Hepatocyte (in vitro differentiated cells): ENCODE data around the gene DMRT1. TPM values are rescaled to one million over a fixed set of nuclear protein-coding genes. Genes with fewer than 3 reads are reported as not detected.

Experiments used
- DNase-seq: peaks from one replicate; pipeline ENCODE4 v3.0.0-alpha.2; 2016; ENCODE audit warnings: low spot score
- H2AFZ ChIP-seq: fragments of 200-600 bp; sonication (generic); 2 replicates; pipeline ENCODE4 v1.6.0; 2016; ENCODE audit warnings: antibody characterized with exemption, mild to moderate bottlenecking
- H3K27ac ChIP-seq: fragments of 200-600 bp; sonication (generic); 2 replicates; pipeline ENCODE4 v1.5.1; 2016; ENCODE audit warnings: mild to moderate bottlenecking
- H3K27me3 ChIP-seq: fragments of 200-600 bp; sonication (generic); 2 replicates; pipeline ENCODE4 v1.6.1; 2016
- H3K36me3 ChIP-seq: fragments of 200-600 bp; sonication (generic); replicated peaks from 2 replicates; pipeline ENCODE4 v1.5.1; 2016; ENCODE audit warnings: low read depth; ENCODE audit not compliant: insufficient read depth
- H3K4me1 ChIP-seq: fragments of 200-600 bp; sonication (generic); 2 replicates; pipeline ENCODE4 v1.5.1; 2016; ENCODE audit warnings: mild to moderate bottlenecking, moderate library complexity; ENCODE audit not compliant: insufficient read depth
- H3K4me2 ChIP-seq: fragments of 200-600 bp; sonication (generic); 2 replicates; pipeline ENCODE4 v1.6.0; 2016
- H3K4me3 ChIP-seq: fragments of 200-600 bp; sonication (generic); 2 replicates; pipeline ENCODE4 v1.5.1; 2016; ENCODE audit warnings: mild to moderate bottlenecking
- H3K79me2 ChIP-seq: fragments of 200-600 bp; sonication (generic); 2 replicates; pipeline ENCODE4 v1.6.0; 2017; ENCODE audit warnings: mild to moderate bottlenecking
- H3K9me2 ChIP-seq: fragments of 200-600 bp; sonication (generic); replicated peaks from 2 replicates; pipeline ENCODE4 v1.6.0; 2017; ENCODE audit warnings: mild to moderate bottlenecking; ENCODE audit not compliant: insufficient read depth
- H3K9me3 ChIP-seq: fragments of 200-600 bp; sonication (generic); 2 replicates; pipeline ENCODE4 v1.5.1; 2016; ENCODE audit warnings: low read depth, mild to moderate bottlenecking
- H4K20me1 ChIP-seq: fragments of 200-600 bp; sonication (generic); 2 replicates; pipeline ENCODE4 v1.6.0; 2016; ENCODE audit warnings: mild to moderate bottlenecking; ENCODE audit not compliant: insufficient read depth, poor library complexity, severe bottlenecking
- CTCF ChIP-seq: fragments of 200-600 bp; sonication (generic); IDR thresholded peaks from 2 replicates; pipeline ENCODE4 v1.5.1; 2016; ENCODE audit warnings: antibody characterized with exemption, mild to moderate bottlenecking; ENCODE audit not compliant: poor library complexity
- EZH2 ChIP-seq: fragments of 200-600 bp; sonication (generic); IDR thresholded peaks from 2 replicates; pipeline ENCODE4 v1.6.1; 2016; ENCODE audit warnings: antibody characterized with exemption, mild to moderate bottlenecking, borderline replicate concordance
- EZH2phosphoT487 ChIP-seq: fragments of 200-600 bp; sonication (generic); IDR thresholded peaks from one replicate; pipeline ENCODE4 v1.6.1; 2018; ENCODE audit warnings: antibody characterized with exemption, mild to moderate bottlenecking, low read depth, moderate library complexity; ENCODE audit not compliant: unreplicated experiment, severe bottlenecking
- WGBS: methylation state at CpG from one replicate; pipeline ENCODE4 v1.1.6; 2016; ENCODE audit warnings: low lambda C conversion rate; ENCODE audit errors: missing lambda C conversion rate; 5-methylcytosine and 5-hydroxymethylcytosine counted together
- polyA plus RNA-seq: library from polyadenylated mRNA; unstranded; fragments of >200 nt; fragmentation: Nextera tagmentation; extraction: Ambion mirVana; gene quantifications from 2 replicates; pipeline ENCODE4 v1.2.1, GENCODE V29; 2016
- total RNA-seq: library from RNA; depleted of rRNA; stranded (reverse); fragments of >200 nt; gene quantifications from 2 replicates; pipeline ENCODE4 v1.2.3, GENCODE V29; 2014

Gene DMRT1
- total and polyA plus RNA-seq, 2 experiments from 2014 or later: not detected

- no peaks in the 10 kb centered on the region for H3K79me2 ChIP-seq
- no peaks in the 10 kb centered on the region for H4K20me1 ChIP-seq
- no peaks in the 10 kb centered on the region for H3K36me3 ChIP-seq
- H3K4me2 ChIP-seq: no peak overlapping the region
- H2AFZ ChIP-seq: no peak overlapping the region
- H3K9me2 ChIP-seq: no peaks in the 10 kb centered on the region
- H3K4me1 ChIP-seq: no peaks in the 10 kb centered on the region
- WGBS: 92% methylated on average over 8 of the region's 8 CpGs
- no peak overlapping the region for H3K4me3 ChIP-seq
- H3K27ac ChIP-seq: no peak overlapping the region
- H3K9me3 ChIP-seq: no peaks in the 10 kb centered on the region
- no peaks in the 10 kb centered on the region for H3K27me3 ChIP-seq
- no peak for DNase-seq
- TF ChIP-seq EZH2 (no peak), EZH2phosphoT487 (no peak), CTCF (no peak)
Measured at GRCh38 chr9:926976-927375, 85.5 kb downstream of the DMRT1 start.

- H3K4me2 ChIP-seq: no peak overlapping the region
- TF ChIP-seq CTCF: peak; percentile 49
- no peak for TF ChIP-seq EZH2
- H3K36me3 ChIP-seq: no peaks in the 10 kb centered on the region
- H3K4me1 ChIP-seq: no peaks in the 10 kb centered on the region
- no peak overlapping the region for H3K4me3 ChIP-seq
- DNase-seq: peak; percentile 60
- H3K27me3 ChIP-seq: no peaks in the 10 kb centered on the region
- 59% methylated on average over 6 of the region's 6 CpGs for WGBS
- no peak overlapping the region for H3K27ac ChIP-seq
- H3K79me2 ChIP-seq: no peaks in the 10 kb centered on the region
- H3K9me2 ChIP-seq: no peaks in the 10 kb centered on the region
- H2AFZ ChIP-seq: no peak overlapping the region
- no peaks in the 10 kb centered on the region for H4K20me1 ChIP-seq
- H3K9me3 ChIP-seq: no peaks in the 10 kb centered on the region
Measured at GRCh38 chr9:928363-929042, 87.0 kb downstream of the DMRT1 start.

- Histone ChIP-seq H2AFZ (no peak overlapping the region), H4K20me1 (no peaks in the 10 kb centered on the region), H3K4me2 (no peak overlapping the region), H3K27ac (no peak overlapping the region), H3K27me3 (peaks cover 3% of the 10 kb centered on the region), H3K4me1 (no peaks in the 10 kb centered on the region), H3K9me2 (no peaks in the 10 kb centered on the region), H3K4me3 (no peak overlapping the region), H3K79me2 (no peaks in the 10 kb centered on the region), H3K36me3 (no peaks in the 10 kb centered on the region), H3K9me3 (no peaks in the 10 kb centered on the region)
- no peak for DNase-seq
- TF ChIP-seq EZH2phosphoT487 (no peak), EZH2 (no peak), CTCF (no peak)
- WGBS: 86% methylated on average over 4 of the region's 4 CpGs
Measured at GRCh38 chr9:929719-930118, 88.2 kb downstream of the DMRT1 start.

DNA sequence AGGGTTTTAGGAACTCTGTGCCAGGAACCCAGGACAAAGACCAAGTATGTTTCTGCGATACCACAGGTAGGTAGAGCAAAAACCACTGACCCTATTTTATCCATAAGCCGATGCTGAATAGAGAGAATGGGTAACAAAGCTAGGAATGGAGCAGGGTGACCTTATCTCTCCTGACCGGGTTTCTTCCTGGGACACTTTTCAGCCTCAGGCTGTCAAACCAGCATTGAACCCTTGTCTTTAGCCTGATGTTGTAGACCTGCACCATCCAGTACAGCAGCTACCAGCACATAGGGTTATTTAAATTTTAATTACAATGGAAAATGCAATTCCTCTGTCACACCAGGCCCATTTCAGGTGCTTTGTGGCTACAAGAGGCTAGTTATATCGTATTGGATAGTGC is 91.9 kb downstream of the DMRT1 start:
- Histone ChIP-seq H3K4me2 (no peak overlapping the region), H3K27me3 (peaks cover 4% of the 10 kb centered on the region), H3K9me2 (no peaks in the 10 kb centered on the region), H3K9me3 (peaks cover 4% of the 10 kb centered on the region), H3K4me3 (no peak overlapping the region), H4K20me1 (no peaks in the 10 kb centered on the region), H2AFZ (no peak overlapping the region), H3K36me3 (no peaks in the 10 kb centered on the region), H3K27ac (no peak overlapping the region), H3K4me1 (no peaks in the 10 kb centered on the region), H3K79me2 (no peaks in the 10 kb centered on the region)
- 83% methylated on average over 4 of the region's 4 CpGs for WGBS
- TF ChIP-seq EZH2 (no peak), CTCF (no peak), EZH2phosphoT487 (no peak)
- DNase-seq: no peak
